Measurements from ENCODE around the gene EP400. TPM values are rescaled to one million over a fixed set of nuclear protein-coding genes. Genes with fewer than 3 reads are reported as not detected.

Gene EP400
- total and polyA plus RNA-seq, 2 of the 8 experiments (the other 6 are each of a cell fraction or from before 2014, with no cell fraction given), result 13.1 to 69.7 TPM

GRCh38 chr12:132003846-132004245 lies 54.1 kb downstream of the EP400 start:
- H3K18ac ChIP-seq (ENCODE audit: extremely low read depth, low read length), result no peak overlapping the region
- H3K14ac ChIP-seq (ENCODE audit: insufficient read length), result no peak overlapping the region
- no peaks in the 10 kb centered on the region for H3K23me2 ChIP-seq (ENCODE audit: low read depth, low read length)
- no peak overlapping the region for H3K9ac ChIP-seq (replicated peaks in 1 of 4; ENCODE audit: extremely low read depth in 1 of 4, low read depth in 3 of 4, low read length in 3 of 4)
- DNase-seq (ENCODE audit: low read depth in 1 of 2, low spot score in 2 of 2), result no peak
- H3K79me1 ChIP-seq (ENCODE audit: low read depth, low read length), result no peaks in the 10 kb centered on the region
- peaks cover 0 to 13% of the 10 kb centered on the region in 2 experiments for H4K20me1 ChIP-seq (replicated peaks in 1 of 2; ENCODE audit: control insufficient read depth in 1 of 2, insufficient read depth in 2 of 2, low read length in 2 of 2)
- H3K4me1 ChIP-seq (replicated peaks in 1 of 4; ENCODE audit: control insufficient read depth in 3 of 4, insufficient read depth in 4 of 4, low read length in 3 of 4), result no peaks in the 10 kb centered on the region
- no peak overlapping the region for H2BK120ac ChIP-seq (replicated peaks; ENCODE audit: low read depth, low read length)
- FAIRE-seq, result no peak
- H3K4ac ChIP-seq (replicated peaks; ENCODE audit: insufficient read length, low read depth, low read length), result no peak overlapping the region
- H2BK15ac ChIP-seq (ENCODE audit: low read length), result no peak overlapping the region
- no peaks in the 10 kb centered on the region for H3K9me3 ChIP-seq (ENCODE audit: insufficient read depth in 2 of 2, low read depth in 1 of 2, low read length in 1 of 2)
- H3K27ac ChIP-seq (ENCODE audit: low read depth, low read length), result no peak overlapping the region
- ChIA-PET POLR2A (ENCODE audit: partially characterized antibody) (interaction anchor here (0.5 to 1.8 kb wide), 4 partner anchors 12 to 719 kb away, joined by 3 to 4 read pairs (median 3); no protein-coding TSS in a partner anchor), CTCF (ENCODE audit: partially characterized antibody) (interaction anchor here (0.5 to 1.0 kb wide), 3 partner anchors 10 to 250 kb away, joined by 3 to 4 read pairs (median 3); no protein-coding TSS in a partner anchor)
- H2BK20ac ChIP-seq (ENCODE audit: low read length), result no peak overlapping the region
- peaks cover 17 to 42% (median 30%) of the 10 kb centered on the region in 4 experiments; a peak in 7 of 8 replicates for H3K36me3 ChIP-seq (ENCODE audit: control insufficient read depth in 2 of 4, insufficient read depth in 4 of 4, low read length in 3 of 4)
- H3K56ac ChIP-seq (replicated peaks; ENCODE audit: insufficient read length, low read depth, low read length), result no peak overlapping the region
- no peak overlapping the region for H3K4me3 ChIP-seq (ENCODE audit: extremely low read depth in 1 of 4, insufficient read depth in 2 of 4, low read depth in 3 of 4, low read length in 4 of 4)
- 79% methylated on average over 1 of the region's 1 CpG; no CpG with 5 or more reads in 1 of the 2 experiments for WGBS, 2 experiments (ENCODE audit: extremely low coverage in 1 of 2, insufficient coverage in 1 of 2, insufficient read length in 1 of 2, insufficient replicate concordance in 2 of 2, low coverage in 1 of 2, low lambda C conversion rate in 2 of 2, missing lambda C conversion rate in 1 of 2)
- no peak overlapping the region for H4K8ac ChIP-seq (ENCODE audit: extremely low read depth, insufficient read depth, low read length)
- no peak overlapping the region for H2AK5ac ChIP-seq (ENCODE audit: low read depth, low read length)
- H2BK5ac ChIP-seq (ENCODE audit: low read depth, low read length), result no peak overlapping the region
- no peaks in the 10 kb centered on the region for H3K27me3 ChIP-seq (replicated peaks in 1 of 4; ENCODE audit: control insufficient read depth in 3 of 4, extremely low read depth in 1 of 4, insufficient read depth in 3 of 4, low read length in 3 of 4)
- no peak overlapping the region for H3K23ac ChIP-seq (ENCODE audit: insufficient read length)
- no peak overlapping the region for H2BK12ac ChIP-seq (ENCODE audit: low read depth, low read length)
- no peak overlapping the region for H4K91ac ChIP-seq (replicated peaks; ENCODE audit: insufficient read length, low read length)
- H2AFZ ChIP-seq (ENCODE audit: low read length), result no peak overlapping the region
- H3K4me2 ChIP-seq (ENCODE audit: insufficient read depth in 1 of 2, low read depth in 2 of 2, low read length in 2 of 2), result no peak overlapping the region
- H4K5ac ChIP-seq (ENCODE audit: insufficient read length, low read depth, low read length), result no peak overlapping the region
- peaks cover 0 to 5% of the 10 kb centered on the region in 2 experiments; a peak in 1 of 4 replicates for H3K79me2 ChIP-seq (ENCODE audit: control insufficient read depth in 1 of 2, insufficient read depth in 2 of 2, low read length in 2 of 2)

All from H1 (cell line).